A549 (cell line): ENCODE data around the gene TOP2A.

Experiments used
- CBX8 ChIP-seq: fragments of 200-600 bp; sonication (generic); IDR thresholded peaks from 2 replicates; pipeline ENCODE4 v1.6.1; 2016
- CHD4 ChIP-seq: fragments of 200-600 bp; sonication (generic); IDR thresholded peaks from 2 replicates; pipeline ENCODE4 v1.6.1; 2016; ENCODE audit warnings: antibody characterized with exemption, mild to moderate bottlenecking, borderline replicate concordance
- EP300 ChIP-seq, 2 experiments: fragments of >200 bp; sonication (Bioruptor Twin); formaldehyde crosslinking; IDR thresholded peaks; 2 replicates in 1 of 2; 3 replicates in 1 of 2; pipeline ENCODE4 v1.6.1; 2016 to 2017
- POLR2A ChIP-seq: IDR thresholded peaks from 2 replicates; pipeline ENCODE4 v1.6.1; 2012; ENCODE audit warnings: mild to moderate bottlenecking, low read length
- RAD21 ChIP-seq, 2 experiments: fragments of >200 bp in 1 of 2; sonication (Bioruptor Twin) in 1 of 2; formaldehyde crosslinking in 1 of 2; IDR thresholded peaks in 1 of 2; conservative IDR thresholded peaks in 1 of 2; 2 replicates in 1 of 2; 3 replicates in 1 of 2; pipeline ENCODE4 v1.6.1; 2012 to 2018; ENCODE audit warnings: inconsistent platforms in 1 of 2
- RARB ChIP-seq: fragments of 250-450 bp; sonication (Bioruptor Pico); IDR thresholded peaks from 2 replicates; pipeline ENCODE4 v1.8.0; 2021; ENCODE audit warnings: mild to moderate bottlenecking, moderate library complexity
- TF ChIP-seq, protein P1 (sequence below): fragments of >200 bp; sonication (Bioruptor Twin); formaldehyde crosslinking; IDR thresholded peaks from 3 replicates; pipeline ENCODE4 v1.5.1; 2016

DNA sequence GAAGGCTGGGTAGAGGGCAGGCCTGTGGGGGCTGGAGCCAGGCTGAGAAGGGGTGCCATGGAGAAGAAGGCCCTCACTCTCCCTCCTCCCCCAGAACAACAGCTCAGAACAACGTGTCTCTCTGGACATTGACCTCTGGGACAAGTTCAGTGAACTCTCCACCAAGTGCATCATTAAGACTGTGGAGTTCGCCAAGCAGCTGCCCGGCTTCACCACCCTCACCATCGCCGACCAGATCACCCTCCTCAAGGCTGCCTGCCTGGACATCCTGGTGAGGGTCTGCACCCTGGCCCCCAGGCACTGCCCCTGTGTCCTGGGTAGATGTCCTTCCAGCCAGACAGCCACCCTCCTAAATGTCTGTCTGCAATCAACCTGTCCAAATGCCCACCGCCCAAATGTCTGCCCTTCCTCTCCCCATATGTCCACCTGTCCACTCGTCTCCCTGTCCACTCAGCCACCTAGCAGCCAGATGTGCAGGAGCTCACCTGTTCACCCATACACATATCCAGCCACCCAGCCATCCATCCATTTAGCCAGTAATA is 65.4 kb downstream of the TOP2A start:
- TF ChIP-seq, protein P1, sequence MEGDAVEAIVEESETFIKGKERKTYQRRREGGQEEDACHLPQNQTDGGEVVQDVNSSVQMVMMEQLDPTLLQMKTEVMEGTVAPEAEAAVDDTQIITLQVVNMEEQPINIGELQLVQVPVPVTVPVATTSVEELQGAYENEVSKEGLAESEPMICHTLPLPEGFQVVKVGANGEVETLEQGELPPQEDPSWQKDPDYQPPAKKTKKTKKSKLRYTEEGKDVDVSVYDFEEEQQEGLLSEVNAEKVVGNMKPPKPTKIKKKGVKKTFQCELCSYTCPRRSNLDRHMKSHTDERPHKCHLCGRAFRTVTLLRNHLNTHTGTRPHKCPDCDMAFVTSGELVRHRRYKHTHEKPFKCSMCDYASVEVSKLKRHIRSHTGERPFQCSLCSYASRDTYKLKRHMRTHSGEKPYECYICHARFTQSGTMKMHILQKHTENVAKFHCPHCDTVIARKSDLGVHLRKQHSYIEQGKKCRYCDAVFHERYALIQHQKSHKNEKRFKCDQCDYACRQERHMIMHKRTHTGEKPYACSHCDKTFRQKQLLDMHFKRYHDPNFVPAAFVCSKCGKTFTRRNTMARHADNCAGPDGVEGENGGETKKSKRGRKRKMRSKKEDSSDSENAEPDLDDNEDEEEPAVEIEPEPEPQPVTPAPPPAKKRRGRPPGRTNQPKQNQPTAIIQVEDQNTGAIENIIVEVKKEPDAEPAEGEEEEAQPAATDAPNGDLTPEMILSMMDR: no peak
- TF ChIP-seq POLR2A (no peak), EP300 (IDR thresholded peaks at IDR 0.05) (no peak), RAD21 (conservative IDR thresholded peaks at IDR 0.05 in 1 of 2, IDR thresholded peaks at IDR 0.05 in 1 of 2) (no peak), RARB (CRISPR knock-in tag) (no peak), CBX8 (no peak), CHD4 (no peak)
